IMR-90 (cell line): ENCODE measurements around the gene SLC38A5.

Experiments
- CEBPB ChIP-seq: IDR thresholded peaks from 2 replicates; pipeline ENCODE4 v1.6.1; 2012; ENCODE audit warnings: low read depth, low read length, improper control_type of control experiment
- CTCF ChIP-seq: conservative IDR thresholded peaks from 2 replicates; pipeline ENCODE4 v1.5.1; 2012; ENCODE audit warnings: mild to moderate bottlenecking, low read depth, low read length, improper control_type of control experiment
- ELK1 ChIP-seq: fragments of 150-350 bp; IDR thresholded peaks from 2 replicates; pipeline ENCODE4 v1.6.1; 2016; ENCODE audit warnings: low read depth, mild to moderate bottlenecking, low read length, moderate library complexity, borderline replicate concordance
- MAZ ChIP-seq: IDR thresholded peaks from 2 replicates; pipeline ENCODE4 v1.6.1; 2012; ENCODE audit warnings: low read depth, mild to moderate bottlenecking, low read length, improper control_type of control experiment, moderate library complexity, borderline replicate concordance
- NFE2L2 ChIP-seq: fragments of 150-350 bp; IDR thresholded peaks from 2 replicates; pipeline ENCODE4 v1.6.1; 2016; ENCODE audit warnings: low read depth, mild to moderate bottlenecking, low read length
- POLR2A ChIP-seq: IDR thresholded peaks from 2 replicates; pipeline ENCODE4 v1.6.1; 2012; ENCODE audit warnings: mild to moderate bottlenecking, low read depth, low read length
- RCOR1 ChIP-seq: IDR thresholded peaks from 2 replicates; pipeline ENCODE4 v1.6.1; 2012; ENCODE audit warnings: mild to moderate bottlenecking, low read length, improper control_type of control experiment; ENCODE audit not compliant: insufficient replicate concordance
- SMC3 ChIP-seq: fragments of 150-350 bp; IDR thresholded peaks from 2 replicates; pipeline ENCODE4 v1.6.1; 2016; ENCODE audit warnings: low read depth, mild to moderate bottlenecking, antibody characterized with exemption, low read length, moderate library complexity
- USF2 ChIP-seq: fragments of 150-350 bp; IDR thresholded peaks from 2 replicates; pipeline ENCODE4 v1.6.1; 2017; ENCODE audit warnings: mild to moderate bottlenecking, antibody characterized with exemption, low read length, low read depth

DNA sequence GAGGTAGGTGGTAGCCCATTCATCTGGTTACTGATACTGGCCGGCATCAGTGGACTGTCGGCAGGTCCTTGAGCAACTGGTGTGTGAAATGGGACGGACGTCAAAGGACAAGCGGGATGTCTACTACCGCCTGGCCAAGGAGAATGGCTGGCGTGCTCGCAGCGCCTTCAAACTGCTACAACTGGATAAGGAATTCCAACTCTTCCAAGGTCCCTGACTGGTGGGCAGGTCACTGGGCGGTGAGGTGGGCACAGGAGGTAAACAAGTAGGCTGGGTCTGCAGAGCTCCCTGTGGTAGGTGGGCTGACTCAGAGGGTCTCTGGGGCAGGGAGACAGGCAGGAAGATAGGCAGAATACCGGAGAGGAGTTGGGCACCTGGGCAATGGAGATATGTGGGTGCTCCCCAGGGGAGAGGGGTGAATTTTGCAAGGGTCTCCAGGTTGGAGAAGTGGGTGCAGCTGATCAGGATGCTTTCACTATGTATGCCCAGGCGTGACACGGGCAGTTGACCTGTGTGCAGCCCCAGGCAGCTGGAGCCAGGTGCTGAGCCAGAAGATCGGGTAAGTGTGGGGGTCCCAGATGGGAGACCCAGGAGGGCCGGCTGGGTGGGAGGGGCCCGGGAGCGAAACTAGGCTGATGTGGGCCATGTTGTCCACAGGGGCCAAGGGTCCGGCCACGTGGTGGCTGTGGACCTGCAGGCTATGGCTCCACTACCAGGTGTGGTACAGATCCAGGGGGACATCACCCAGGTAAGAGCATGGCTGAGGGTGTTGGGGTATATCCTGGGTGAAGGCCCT lies 8.1 kb upstream of the SLC38A5 start:
- TF ChIP-seq NFE2L2 (no peak), USF2 (no peak), CTCF (no peak), POLR2A (no peak), SMC3 (no peak), CEBPB (no peak), ELK1 (no peak), RCOR1 (no peak), MAZ (no peak)
